Muscle layer of colon (tissue), 2 donors: Measurements from ENCODE around the gene EMC9.

Source experiments
- H3K27ac ChIP-seq: one replicate; pipeline ENCODE4 v1.7.0; 2013; ENCODE audit warnings: low read depth, mild to moderate bottlenecking, low read length, moderate library complexity
- H3K27me3 ChIP-seq, 2 donors: one replicate each; pipeline ENCODE4 v1.7.0; 2013; ENCODE audit warnings: low read length in 2 of 2, mild to moderate bottlenecking in 2 of 2; ENCODE audit not compliant: insufficient read depth in 2 of 2, control insufficient read depth in 1 of 2
- H3K36me3 ChIP-seq: one replicate; pipeline ENCODE4 v1.7.0; 2013; ENCODE audit warnings: mild to moderate bottlenecking, low read length; ENCODE audit not compliant: insufficient read depth
- H3K4me1 ChIP-seq: one replicate; pipeline ENCODE4 v1.7.0; 2013; ENCODE audit warnings: mild to moderate bottlenecking, low read length; ENCODE audit not compliant: insufficient read depth
- H3K4me3 ChIP-seq, 2 donors: one replicate each; pipeline ENCODE4 v1.7.0; 2013; ENCODE audit warnings: low read length in 2 of 2, low read depth in 1 of 2, mild to moderate bottlenecking in 1 of 2, moderate library complexity in 1 of 2
- H3K9ac ChIP-seq: one replicate; pipeline ENCODE4 v1.7.0; 2013; ENCODE audit warnings: low read length
- H3K9me3 ChIP-seq: one replicate; pipeline ENCODE4 v1.7.0; 2013; ENCODE audit warnings: mild to moderate bottlenecking, low read length
- donor health status: abdominal sarcoma.
- donor health status: Adenocarcinoma of cecum.

EMC9 gene

GRCh38 chr14:24183014-24183481 lies 41.7 kb upstream of the EMC9 start:
- H3K4me1 ChIP-seq: peaks cover 23% of the 10 kb centered on the region

GRCh38 chr14:24182110-24182882 lies 40.9 kb upstream of the EMC9 start:
- Histone ChIP-seq H3K4me3 (no peak overlapping the region), H3K4me1 (peaks cover 16% of the 10 kb centered on the region), H3K27ac (no peak overlapping the region), H3K9me3 (no peaks in the 10 kb centered on the region), H3K9ac (no peak overlapping the region), H3K27me3 (no peaks in the 10 kb centered on the region), H3K36me3 (peaks cover 79% of the 10 kb centered on the region)

More at GRCh38 chr14:24183014-24183481, 41.7 kb upstream of the EMC9 start:
- no peak overlapping the region for H3K4me3 ChIP-seq
- no peaks in the 10 kb centered on the region for H3K27me3 ChIP-seq
- H3K9me3 ChIP-seq: no peaks in the 10 kb centered on the region
- no peak overlapping the region for H3K9ac ChIP-seq
- no peak overlapping the region for H3K27ac ChIP-seq
- H3K36me3 ChIP-seq: peaks cover 73% of the 10 kb centered on the region

- peaks cover 81% of the 10 kb centered on the region for H3K36me3 ChIP-seq
- H3K27ac ChIP-seq: no peak overlapping the region
- H3K9me3 ChIP-seq: no peaks in the 10 kb centered on the region
- no peak overlapping the region for H3K4me3 ChIP-seq
- H3K4me1 ChIP-seq: peaks cover 11% of the 10 kb centered on the region
- H3K9ac ChIP-seq: no peak overlapping the region
- no peaks in the 10 kb centered on the region for H3K27me3 ChIP-seq
Measured at GRCh38 chr14:24181371-24182077, 40.1 kb upstream of the EMC9 start.

GRCh38 chr14:24179961-24180796 lies 38.8 kb upstream of the EMC9 start:
- Histone ChIP-seq H3K9me3 (no peaks in the 10 kb centered on the region), H3K4me3 (no peak overlapping the region), H3K36me3 (peaks cover 69% of the 10 kb centered on the region), H3K4me1 (peaks cover 11% of the 10 kb centered on the region), H3K9ac (no peak overlapping the region), H3K27ac (peak overlapping the region; percentile 66), H3K27me3 (no peaks in the 10 kb centered on the region)

GRCh38 chr14:24179294-24179960 lies 38.0 kb upstream of the EMC9 start:
- Histone ChIP-seq H3K4me3 (no peak overlapping the region), H3K9ac (no peak overlapping the region), H3K27ac (peak overlapping the region; percentile 66), H3K36me3 (peaks cover 62% of the 10 kb centered on the region), H3K4me1 (peaks cover 11% of the 10 kb centered on the region), H3K9me3 (no peaks in the 10 kb centered on the region), H3K27me3 (no peaks in the 10 kb centered on the region)

- no peak overlapping the region for H3K27ac ChIP-seq
- H3K36me3 ChIP-seq: peaks cover 54% of the 10 kb centered on the region
- no peaks in the 10 kb centered on the region for H3K27me3 ChIP-seq
- H3K9me3 ChIP-seq: no peaks in the 10 kb centered on the region
- H3K9ac ChIP-seq: no peak overlapping the region
- H3K4me1 ChIP-seq: peaks cover 11% of the 10 kb centered on the region
- H3K4me3 ChIP-seq: no peak overlapping the region
Measured at GRCh38 chr14:24178399-24179178, 37.2 kb upstream of the EMC9 start.

- Histone ChIP-seq H3K36me3 (peaks cover 48% of the 10 kb centered on the region), H3K4me1 (peaks cover 11% of the 10 kb centered on the region), H3K9ac (no peak overlapping the region), H3K27me3 (no peaks in the 10 kb centered on the region), H3K4me3 (no peak overlapping the region), H3K9me3 (no peaks in the 10 kb centered on the region), H3K27ac (no peak overlapping the region)
Measured at GRCh38 chr14:24177891-24178290, 36.5 kb upstream of the EMC9 start.

GRCh38 chr14:24177041-24177825 lies 35.8 kb upstream of the EMC9 start:
- peaks cover 42% of the 10 kb centered on the region for H3K36me3 ChIP-seq

GRCh38 chr14:24176599-24176998 lies 35.2 kb upstream of the EMC9 start:
- no peak overlapping the region for H3K9ac ChIP-seq
- H3K27ac ChIP-seq: no peak overlapping the region
- peaks cover 37% of the 10 kb centered on the region for H3K36me3 ChIP-seq
- no peak overlapping the region for H3K4me3 ChIP-seq
- H3K9me3 ChIP-seq: no peaks in the 10 kb centered on the region
- H3K4me1 ChIP-seq: peaks cover 11% of the 10 kb centered on the region
- no peaks in the 10 kb centered on the region for H3K27me3 ChIP-seq

More at GRCh38 chr14:24177041-24177825, 35.8 kb upstream of the EMC9 start:
- no peaks in the 10 kb centered on the region for H3K9me3 ChIP-seq
- H3K4me3 ChIP-seq: no peak overlapping the region
- no peak overlapping the region for H3K27ac ChIP-seq
- no peaks in the 10 kb centered on the region for H3K27me3 ChIP-seq
- H3K4me1 ChIP-seq: peaks cover 11% of the 10 kb centered on the region
- H3K9ac ChIP-seq: no peak overlapping the region

GRCh38 chr14:24172871-24173281 lies 31.5 kb upstream of the EMC9 start:
- peak overlapping the region; percentile 34 for H3K27ac ChIP-seq
- H3K27me3 ChIP-seq: no peaks in the 10 kb centered on the region
- H3K9me3 ChIP-seq: no peaks in the 10 kb centered on the region
- H3K36me3 ChIP-seq: peaks cover 13% of the 10 kb centered on the region
- H3K4me1 ChIP-seq: no peaks in the 10 kb centered on the region
- H3K9ac ChIP-seq: no peak overlapping the region
- H3K4me3 ChIP-seq: no peak overlapping the region
